COR-L47 (cell line): ENCODE measurements around the gene GALNS.

Experiments
- DNase-seq: peaks from one replicate; lab custom pipeline; 2025; lab: John Stamatoyannopoulos, UW

Gene GALNS

DNA sequence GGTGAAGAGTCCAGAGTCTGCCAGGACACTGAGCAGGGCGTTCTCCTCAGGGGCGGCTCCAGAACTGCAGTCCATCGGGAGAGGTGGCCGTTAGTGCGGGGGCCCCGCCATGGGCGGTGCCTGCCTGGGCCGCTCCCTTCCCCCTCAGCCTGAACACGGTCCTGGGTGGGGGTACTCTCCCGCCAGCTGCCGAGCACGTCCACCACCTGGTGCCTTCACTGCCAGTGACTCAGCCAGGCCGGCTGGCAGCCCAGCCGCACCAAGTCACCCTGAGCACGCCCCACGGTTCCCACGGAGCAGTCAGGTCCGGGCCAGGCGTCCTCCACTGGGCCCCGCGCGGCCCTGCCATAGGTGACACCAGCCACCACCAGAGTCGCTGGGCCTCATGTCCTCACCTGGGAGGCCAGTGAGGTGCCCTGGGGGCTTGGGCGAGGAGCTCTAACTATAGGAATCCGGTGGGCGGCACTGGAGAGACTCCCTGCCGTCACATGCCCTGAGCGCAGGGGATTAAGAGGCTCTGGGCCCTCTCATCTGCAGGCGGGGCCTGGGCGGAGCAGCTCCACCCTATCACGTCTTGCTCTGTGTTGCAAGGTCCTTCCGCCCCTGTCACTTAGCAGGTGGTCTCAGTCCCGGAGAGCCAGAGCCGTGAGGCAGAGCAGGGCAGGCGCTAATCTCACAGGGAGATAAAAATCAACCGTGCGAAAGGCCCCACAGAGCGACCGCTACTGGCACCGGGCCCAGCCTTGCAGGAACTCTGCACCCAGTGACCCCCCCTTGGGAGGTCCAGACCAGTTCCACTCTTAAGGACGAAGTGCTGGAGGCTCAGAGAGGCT is 86.1 kb downstream of the GALNS start:
- DNase-seq = no peak

DNA sequence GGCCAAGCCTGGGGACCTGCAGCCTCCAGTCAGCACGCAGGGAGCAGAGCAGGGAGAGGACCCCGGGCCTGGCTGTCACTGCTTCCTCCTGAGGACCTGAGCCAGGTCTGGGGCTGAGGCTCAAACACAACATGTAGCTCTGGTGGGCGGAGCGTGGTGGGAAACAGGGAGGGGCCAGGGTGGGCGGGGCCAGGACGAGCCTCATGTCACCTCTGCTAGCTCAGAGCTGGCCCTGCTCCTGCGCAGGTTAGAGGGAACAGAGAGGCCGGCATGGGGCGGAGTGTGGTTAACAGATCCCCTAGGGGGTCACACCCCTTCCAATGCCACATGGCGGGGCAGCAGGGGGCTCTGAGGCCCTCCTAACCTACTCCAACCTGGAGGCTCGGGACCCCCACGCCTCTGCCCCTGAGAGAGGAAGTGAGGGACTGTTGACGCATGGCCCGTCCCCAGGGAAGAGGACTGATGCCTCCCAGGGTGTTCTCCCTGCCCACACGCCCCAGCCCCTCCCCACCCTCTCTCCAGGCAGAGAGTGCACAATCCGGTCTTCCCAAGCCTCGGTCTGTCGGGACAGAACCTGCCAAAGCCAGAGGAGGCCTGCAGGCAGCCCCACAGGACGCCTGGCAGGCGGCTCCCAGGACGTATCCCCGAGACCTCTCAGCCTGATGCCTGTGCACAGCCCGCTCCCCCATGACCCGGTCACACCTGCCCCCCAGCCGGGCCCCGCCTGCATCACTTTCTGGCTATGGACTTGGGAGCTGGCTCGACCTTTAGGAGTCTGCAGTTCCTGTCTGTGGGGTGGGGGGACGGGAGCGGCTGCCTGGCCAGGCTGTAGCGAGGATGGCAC is 86.9 kb downstream of the GALNS start:
- DNase-seq = no peak

DNA sequence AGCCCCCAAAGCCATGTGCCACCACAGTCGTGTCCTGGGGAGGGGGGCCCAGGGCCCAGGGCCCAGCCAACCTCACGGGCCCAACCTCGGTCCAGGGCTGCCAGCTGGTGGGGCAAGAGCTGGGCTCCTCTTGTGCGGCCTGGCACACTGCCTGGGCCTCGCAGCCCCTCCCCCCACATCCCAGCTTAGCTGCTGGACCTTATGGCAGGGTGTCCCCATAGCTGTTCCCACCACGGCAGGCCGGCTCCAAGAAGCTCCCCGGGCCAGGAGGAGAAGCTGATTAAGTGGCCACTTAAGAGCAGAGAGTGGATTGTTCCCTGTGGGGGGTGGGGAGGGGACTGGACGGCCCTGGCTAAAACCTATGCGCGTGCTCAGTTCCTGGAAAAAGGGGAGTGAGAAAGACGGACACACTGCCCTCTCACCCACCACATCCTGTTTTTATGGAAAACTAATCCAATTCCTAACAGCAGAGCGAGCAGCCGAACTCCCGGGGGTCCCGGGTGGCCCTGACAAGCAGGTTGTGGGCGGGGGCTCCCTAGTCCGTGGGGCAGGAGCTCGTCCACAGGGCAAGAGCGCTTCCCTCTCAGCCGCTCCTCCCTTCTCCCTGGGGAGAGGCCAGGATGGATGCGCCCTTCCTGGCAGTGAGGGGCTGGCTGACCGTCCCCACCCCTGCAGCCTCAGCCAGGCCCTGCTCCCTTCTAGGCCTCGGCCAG is 88.5 kb downstream of the GALNS start:
- DNase-seq = no peak

DNA sequence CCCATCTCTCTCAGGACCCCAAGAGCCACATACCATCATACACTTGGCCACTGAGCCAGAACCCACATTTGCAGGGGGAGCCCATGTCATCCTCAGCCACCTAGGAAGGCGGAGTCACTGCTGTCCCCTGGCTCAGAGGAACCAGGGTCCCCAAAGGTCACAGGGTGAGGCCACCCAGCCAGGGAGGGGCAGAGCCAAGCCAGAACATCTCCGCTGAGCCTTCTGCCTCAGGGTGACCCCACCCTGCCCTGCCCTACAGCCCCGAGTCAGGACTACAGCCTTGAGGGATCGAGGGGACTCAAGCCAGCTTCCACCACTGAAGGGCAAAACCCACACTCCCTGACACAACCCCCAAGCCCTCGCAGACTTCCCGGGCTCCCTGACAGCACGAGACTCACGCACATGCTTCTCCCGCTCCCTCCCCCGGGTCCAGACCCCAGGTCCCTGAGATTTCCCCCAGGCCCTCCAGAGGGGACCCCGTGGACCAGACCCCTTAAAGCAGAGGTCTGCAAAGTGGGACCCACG is 89.1 kb downstream of the GALNS start:
- DNase-seq = no peak

DNA sequence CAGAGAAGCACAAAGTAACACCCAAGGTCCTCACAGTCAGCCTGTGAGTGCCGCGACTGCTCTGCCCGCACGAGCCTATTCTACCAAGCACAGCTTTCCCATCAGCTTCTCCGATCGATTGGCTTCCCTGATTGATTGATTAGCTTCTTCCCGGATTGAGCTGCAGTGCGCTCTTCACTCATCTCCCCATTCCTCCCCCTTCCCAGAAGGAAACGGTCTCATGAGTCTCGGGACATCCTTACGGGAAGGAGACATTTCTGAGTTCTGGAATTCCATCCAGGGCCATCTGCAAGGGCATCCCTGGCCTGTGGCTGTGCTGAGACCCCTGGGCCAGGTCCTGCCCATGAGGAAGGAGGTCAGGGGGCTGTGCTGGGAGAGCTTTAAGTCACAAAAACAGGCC is 89.8 kb downstream of the GALNS start:
- no peak for DNase-seq

DNA sequence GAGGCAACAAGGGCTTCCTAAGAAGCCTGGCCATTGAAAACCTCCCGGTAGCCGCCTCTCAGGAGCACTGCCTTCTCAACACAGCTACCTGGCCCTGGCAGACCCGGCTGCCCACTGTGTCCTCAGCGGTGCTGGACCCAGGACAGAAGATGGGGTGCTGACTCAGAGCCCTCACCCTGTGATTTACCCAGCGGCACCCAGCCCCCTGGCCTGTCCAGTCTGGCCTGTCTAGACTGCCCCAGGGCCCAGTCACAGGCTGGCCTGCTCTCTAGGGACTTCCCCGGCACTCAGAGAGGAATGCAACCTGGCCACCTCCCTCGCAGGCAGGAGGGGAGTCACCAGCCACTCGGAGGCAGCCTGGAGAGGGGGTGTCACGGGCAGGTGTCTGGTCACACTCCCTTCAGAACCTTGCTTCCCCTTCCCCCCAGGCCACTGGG is 91.8 kb downstream of the GALNS start:
- no peak for DNase-seq

DNA sequence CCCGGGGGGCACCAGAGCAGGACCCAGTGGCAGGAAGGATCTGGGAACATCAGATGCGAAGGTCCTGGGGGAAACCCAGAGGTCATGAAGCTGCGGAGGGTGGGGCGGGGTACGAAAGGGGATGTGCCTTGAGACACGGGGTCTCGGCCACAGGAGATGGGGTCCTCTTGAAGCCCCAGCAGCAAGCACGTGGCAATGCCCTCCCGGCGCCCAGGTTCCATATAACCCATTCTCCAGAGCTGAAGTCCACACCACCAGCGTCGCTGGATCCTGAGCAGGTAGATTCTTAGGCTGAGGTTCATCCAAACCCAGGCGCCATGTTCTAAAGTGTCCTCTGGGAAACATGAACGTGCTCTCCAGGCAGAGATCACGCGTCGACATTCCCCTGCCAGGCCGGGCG is 92.7 kb downstream of the GALNS start:
- DNase-seq = no peak
